Trophoblast cell (in vitro differentiated cells and primary cell): ENCODE data around the gene CYTL1.
A peak's percentile ranks its signal among the peaks of the same experiment; 100 is the strongest.

Source experiments
- DNase-seq, 2 donors: peaks; one replicate each; pipeline ENCODE4 v3.0.0-alpha.2; 2016
- H2AFZ ChIP-seq: 2 replicates; pipeline ENCODE4 v1.6.1; 2013; ENCODE audit warnings: low read length, moderate library complexity, mild to moderate bottlenecking; ENCODE audit not compliant: insufficient read depth, poor library complexity
- H2AK5ac ChIP-seq: 2 replicates; pipeline ENCODE4 v1.6.1; 2013; ENCODE audit warnings: mild to moderate bottlenecking, low read length
- H2BK120ac ChIP-seq: 2 replicates; pipeline ENCODE4 v1.6.1; 2013; ENCODE audit warnings: low read length, mild to moderate bottlenecking, moderate library complexity; ENCODE audit not compliant: insufficient read depth, poor library complexity
- H2BK12ac ChIP-seq: 2 replicates; pipeline ENCODE4 v1.6.1; 2013; ENCODE audit warnings: mild to moderate bottlenecking, low read length, moderate library complexity
- H2BK5ac ChIP-seq: 2 replicates; pipeline ENCODE4 v1.6.1; 2013; ENCODE audit warnings: low read length, low read depth, moderate library complexity, mild to moderate bottlenecking; ENCODE audit not compliant: poor library complexity
- H3K14ac ChIP-seq: 2 replicates; pipeline ENCODE4 v1.6.1; 2013; ENCODE audit warnings: mild to moderate bottlenecking, low read length
- H3K18ac ChIP-seq: 2 replicates; pipeline ENCODE4 v1.6.1; 2013; ENCODE audit warnings: mild to moderate bottlenecking, low read length
- H3K23ac ChIP-seq: 2 replicates; pipeline ENCODE4 v1.6.1; 2013; ENCODE audit warnings: low read length
- H3K27ac ChIP-seq: 2 replicates; pipeline ENCODE4 v1.5.1; 2013; ENCODE audit warnings: low read depth, mild to moderate bottlenecking, inconsistent platforms, low read length, moderate library complexity
- H3K27me3 ChIP-seq: 2 replicates; pipeline ENCODE4 v1.6.1; 2013; ENCODE audit warnings: inconsistent platforms, mild to moderate bottlenecking, low read length, moderate library complexity; ENCODE audit not compliant: insufficient read depth
- H3K36me3 ChIP-seq, 2 experiments: 1 replicate in 1 of 2; 2 replicates in 1 of 2; pipeline ENCODE4 v1.6.1; 2013; ENCODE audit warnings: low read length in 2 of 2, mild to moderate bottlenecking in 2 of 2, moderate library complexity in 1 of 2; ENCODE audit not compliant: insufficient read depth in 2 of 2, control insufficient read depth in 1 of 2
- H3K4ac ChIP-seq: 2 replicates; pipeline ENCODE4 v1.6.1; 2013; ENCODE audit warnings: low read depth, mild to moderate bottlenecking, low read length, moderate library complexity
- H3K4me1 ChIP-seq, 2 experiments: 1 replicate in 1 of 2; 2 replicates in 1 of 2; pipeline ENCODE4 v1.6.1; 2013; ENCODE audit warnings: low read length in 2 of 2, mild to moderate bottlenecking in 2 of 2, moderate library complexity in 1 of 2; ENCODE audit not compliant: insufficient read depth in 2 of 2, control insufficient read depth in 1 of 2
- H3K4me2 ChIP-seq: 2 replicates; pipeline ENCODE4 v1.6.1; 2013; ENCODE audit warnings: inconsistent platforms, mild to moderate bottlenecking, low read length, moderate library complexity
- H3K4me3 ChIP-seq: 2 replicates; pipeline ENCODE4 v1.5.1; 2013; ENCODE audit warnings: mild to moderate bottlenecking, low read depth, low read length, inconsistent platforms
- H3K79me1 ChIP-seq: one replicate; pipeline ENCODE4 v1.6.1; 2013; ENCODE audit warnings: low read length
- H3K79me2 ChIP-seq: 2 replicates; pipeline ENCODE4 v1.6.1; 2013; ENCODE audit warnings: low read length, mild to moderate bottlenecking; ENCODE audit not compliant: control insufficient read depth, insufficient read depth, poor library complexity
- H3K9ac ChIP-seq: 2 replicates; pipeline ENCODE4 v1.6.1; 2013; ENCODE audit warnings: mild to moderate bottlenecking, low read length
- H3K9me3 ChIP-seq: 2 replicates; pipeline ENCODE4 v1.6.1; 2013; ENCODE audit warnings: low read depth, mild to moderate bottlenecking, control low read depth, inconsistent platforms, low read length; ENCODE audit not compliant: insufficient read depth
- H4K12ac ChIP-seq: 2 replicates; pipeline ENCODE4 v1.6.1; 2013; ENCODE audit warnings: low read depth, mild to moderate bottlenecking, low read length, moderate library complexity
- H4K8ac ChIP-seq: 2 replicates; pipeline ENCODE4 v1.6.1; 2013; ENCODE audit warnings: low read depth, mild to moderate bottlenecking, low read length, moderate library complexity
- H4K91ac ChIP-seq: one replicate; pipeline ENCODE4 v1.6.1; 2013; ENCODE audit warnings: low read depth, mild to moderate bottlenecking, low read length, moderate library complexity
- WGBS: extraction: QIAGEN DNeasy Blood & Tissue Kit; methylation state at CpG from one replicate; pipeline ENCODE4 v1.1.7; 2013; ENCODE audit warnings: missing lambda C conversion rate; ENCODE audit not compliant: insufficient read length, insufficient coverage; ENCODE audit errors: extremely low coverage; 5-methylcytosine and 5-hydroxymethylcytosine counted together

CYTL1 gene

DNA sequence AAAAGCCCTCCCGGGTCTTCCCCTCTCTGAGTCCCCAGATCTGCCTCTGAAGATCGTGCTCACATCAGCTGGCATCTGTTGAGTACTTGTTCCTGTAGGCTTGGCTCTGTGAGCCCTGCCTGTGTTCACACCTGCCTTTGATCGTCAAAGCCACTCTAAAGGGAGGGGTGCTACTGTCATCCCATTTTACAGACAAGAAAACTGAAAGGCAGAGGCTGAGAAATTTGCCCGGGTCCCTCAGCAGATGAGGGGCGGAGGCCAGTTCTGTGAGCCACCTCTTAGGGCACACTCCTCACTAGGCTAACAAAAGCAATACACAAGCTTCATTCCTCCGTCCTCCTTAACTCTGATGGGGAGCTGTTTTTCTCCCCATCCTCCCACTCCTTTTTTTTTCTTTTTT is 655 bp downstream of the CYTL1 start:
- peaks cover 2% of the 10 kb centered on the region for H3K27me3 ChIP-seq
- H4K8ac ChIP-seq, result no peak overlapping the region
- no peaks in the 10 kb centered on the region for H3K36me3 ChIP-seq

GRCh38 chr4:5018096-5018495 is 1.2 kb downstream of the CYTL1 start:
- H3K36me3 ChIP-seq, result no peaks in the 10 kb centered on the region
- H3K79me2 ChIP-seq, result no peaks in the 10 kb centered on the region
- peaks cover 2% of the 10 kb centered on the region for H3K27me3 ChIP-seq
- H2BK5ac ChIP-seq, result no peak overlapping the region
- H2AFZ ChIP-seq, result no peak overlapping the region
- no peak overlapping the region for H4K12ac ChIP-seq
- H4K8ac ChIP-seq, result no peak overlapping the region
- no peak overlapping the region for H2BK120ac ChIP-seq
- peaks cover 7% of the 10 kb centered on the region for H3K9me3 ChIP-seq
- WGBS, result no CpG with 5 or more reads among the region's 2 CpGs
- no peak for DNase-seq
- H4K91ac ChIP-seq, result no peak overlapping the region
- H3K18ac ChIP-seq, result no peak overlapping the region
- no peak overlapping the region for H3K14ac ChIP-seq
- H3K4me3 ChIP-seq, result no peak overlapping the region
- H3K27ac ChIP-seq, result no peak overlapping the region
- H2AK5ac ChIP-seq, result no peak overlapping the region
- no peak overlapping the region for H3K9ac ChIP-seq
- H2BK12ac ChIP-seq, result no peak overlapping the region
- H3K4me1 ChIP-seq, result no peaks in the 10 kb centered on the region
- H3K4ac ChIP-seq, result no peak overlapping the region
- no peaks in the 10 kb centered on the region for H3K79me1 ChIP-seq
- H3K23ac ChIP-seq, result no peak overlapping the region
- H3K4me2 ChIP-seq, result no peak overlapping the region

More for the DNA sequence above, 655 bp downstream of the CYTL1 start:
- no peak overlapping the region for H3K4me2 ChIP-seq
- no peak overlapping the region for H3K9ac ChIP-seq
- H3K14ac ChIP-seq, result no peak overlapping the region
- no peak overlapping the region for H4K91ac ChIP-seq
- H3K79me1 ChIP-seq, result no peaks in the 10 kb centered on the region
- no peak overlapping the region for H3K18ac ChIP-seq
- H2BK120ac ChIP-seq, result no peak overlapping the region
- DNase-seq, result no peak
- no CpG with 5 or more reads among the region's 6 CpGs for WGBS
- no peak overlapping the region for H3K4me3 ChIP-seq
- H3K9me3 ChIP-seq, result peaks cover 7% of the 10 kb centered on the region
- H2BK5ac ChIP-seq, result no peak overlapping the region
- no peak overlapping the region for H3K23ac ChIP-seq
- no peak overlapping the region for H3K27ac ChIP-seq
- H3K4ac ChIP-seq, result no peak overlapping the region
- no peaks in the 10 kb centered on the region for H3K79me2 ChIP-seq
- no peaks in the 10 kb centered on the region for H3K4me1 ChIP-seq
- H2AFZ ChIP-seq, result no peak overlapping the region
- H2BK12ac ChIP-seq, result no peak overlapping the region
- H2AK5ac ChIP-seq, result no peak overlapping the region
- H4K12ac ChIP-seq, result no peak overlapping the region

DNA sequence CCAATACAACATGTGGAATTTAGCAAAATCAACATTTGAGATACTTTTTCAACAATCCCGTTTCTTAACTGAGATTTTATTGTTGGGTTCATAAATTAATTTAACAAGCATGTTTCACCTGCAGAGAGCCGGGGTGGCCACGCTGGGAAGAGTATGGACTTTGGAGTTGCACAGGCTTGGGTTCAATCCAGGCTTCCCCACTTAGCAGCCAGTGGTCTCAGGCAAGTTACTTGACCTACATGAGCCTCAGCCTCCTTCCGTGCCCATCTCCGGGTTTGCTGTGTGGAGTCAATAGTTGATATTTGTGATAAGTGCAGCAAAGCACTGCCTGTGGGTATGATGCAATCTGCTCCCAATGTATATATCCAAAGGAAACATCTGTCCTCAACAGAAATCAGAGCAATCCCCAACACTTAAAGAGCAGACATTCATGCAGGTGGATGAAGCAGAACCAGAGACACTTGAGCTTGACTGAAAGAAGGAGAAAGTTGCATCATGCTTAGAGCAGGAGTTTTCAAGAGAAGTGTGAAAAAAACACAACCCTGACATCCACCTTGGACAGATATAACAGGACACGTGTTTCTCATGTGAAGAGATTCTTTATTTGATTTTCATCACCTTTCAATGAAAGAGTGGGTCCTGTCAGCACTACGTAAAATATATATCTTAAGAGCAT is 5.1 kb downstream of the CYTL1 start:
- peaks cover under 1% of the 10 kb centered on the region for H3K27me3 ChIP-seq
- H3K79me2 ChIP-seq, result no peaks in the 10 kb centered on the region
- no peak overlapping the region for H3K4me2 ChIP-seq
- no peak overlapping the region for H3K27ac ChIP-seq
- no peak overlapping the region for H3K9ac ChIP-seq
- H2BK5ac ChIP-seq, result no peak overlapping the region
- WGBS, result no CpG with 5 or more reads among the region's 7 CpGs
- peaks cover 2% of the 10 kb centered on the region for H3K9me3 ChIP-seq
- no peak overlapping the region for H4K8ac ChIP-seq
- H2BK120ac ChIP-seq, result no peak overlapping the region
- DNase-seq, result no peak
- H2BK12ac ChIP-seq, result no peak overlapping the region
- H3K18ac ChIP-seq, result no peak overlapping the region
- no peak overlapping the region for H2AFZ ChIP-seq
- H3K79me1 ChIP-seq, result peaks cover 2% of the 10 kb centered on the region
- no peak overlapping the region for H4K91ac ChIP-seq
- H3K4ac ChIP-seq, result no peak overlapping the region
- no peak overlapping the region for H4K12ac ChIP-seq
- no peak overlapping the region for H3K23ac ChIP-seq
- no peak overlapping the region for H2AK5ac ChIP-seq
- no peak overlapping the region for H3K4me3 ChIP-seq
- H3K14ac ChIP-seq, result no peak overlapping the region
- H3K36me3 ChIP-seq, result no peaks in the 10 kb centered on the region
- peaks cover 0 to 2% of the 10 kb centered on the region in 2 experiments for H3K4me1 ChIP-seq

DNA sequence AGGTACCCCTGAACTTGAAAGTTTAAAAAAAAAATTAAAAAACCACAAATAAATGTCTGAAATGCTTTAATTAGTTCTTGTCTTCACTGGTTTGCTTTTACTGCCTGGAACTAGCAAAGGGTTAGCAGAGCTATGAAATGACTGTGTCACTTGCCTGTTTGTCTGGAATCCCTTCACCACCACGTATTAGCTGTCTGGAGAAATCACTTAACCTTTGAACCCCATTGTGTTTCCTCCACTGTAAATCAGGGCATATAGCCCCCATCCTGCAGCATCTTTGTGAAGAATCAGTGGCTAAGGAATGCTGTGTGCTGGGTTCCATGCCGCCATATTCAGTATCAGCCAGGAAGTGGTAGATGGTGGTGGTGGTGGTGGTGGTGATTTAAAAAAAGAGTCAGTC is 6.3 kb downstream of the CYTL1 start:
- no peak overlapping the region for H3K4me3 ChIP-seq
- H3K9ac ChIP-seq, result no peak overlapping the region
- no peak overlapping the region for H2BK12ac ChIP-seq
- peak overlapping the region; percentile 45 for H3K27ac ChIP-seq
- H3K18ac ChIP-seq, result no peak overlapping the region
- no peak overlapping the region for H3K14ac ChIP-seq
- H4K8ac ChIP-seq, result no peak overlapping the region
- H2BK5ac ChIP-seq, result no peak overlapping the region
- H3K4me2 ChIP-seq, result no peak overlapping the region
- WGBS, result no CpG with 5 or more reads among the region's 2 CpGs
- no peak overlapping the region for H2AFZ ChIP-seq
- H3K79me2 ChIP-seq, result no peaks in the 10 kb centered on the region
- no peak overlapping the region for H2AK5ac ChIP-seq
- H3K4ac ChIP-seq, result no peak overlapping the region
- H3K23ac ChIP-seq, result no peak overlapping the region
- H3K79me1 ChIP-seq, result peaks cover 2% of the 10 kb centered on the region
- peaks cover 2% of the 10 kb centered on the region for H3K9me3 ChIP-seq
- DNase-seq, result no peak
- H4K12ac ChIP-seq, result no peak overlapping the region
- no peaks in the 10 kb centered on the region for H3K36me3 ChIP-seq
- no peaks in the 10 kb centered on the region for H3K27me3 ChIP-seq
- no peak overlapping the region for H4K91ac ChIP-seq
- peaks cover 0 to 2% of the 10 kb centered on the region in 2 experiments for H3K4me1 ChIP-seq
- H2BK120ac ChIP-seq, result no peak overlapping the region
